OCI-LY1 (cell line): ENCODE data around the gene HDAC9.

Source experiments
- H2AFZ ChIP-seq: fragments of 200-600 bp; sonication (generic), shearing (Covaris generic); 2 replicates; pipeline ENCODE4 v1.6.0; 2014; ENCODE audit warnings: antibody characterized with exemption, mild to moderate bottlenecking, low read length
- H3F3A ChIP-seq: fragments of 200-600 bp; sonication (generic), shearing (Covaris generic); 2 replicates; pipeline ENCODE4 v1.6.0; 2014; ENCODE audit warnings: mild to moderate bottlenecking, antibody characterized with exemption, low read length, moderate library complexity; ENCODE audit not compliant: insufficient read depth
- H3K27ac ChIP-seq: fragments of 200-600 bp; sonication (generic); 2 replicates; pipeline ENCODE4 v1.5.1; 2014; ENCODE audit warnings: low read length, mixed run types, mild to moderate bottlenecking, low read depth; ENCODE audit not compliant: poor library complexity, severe bottlenecking
- H3K27me3 ChIP-seq: fragments of 200-600 bp; sonication (generic); 2 replicates; pipeline ENCODE4 v1.6.0; 2014; ENCODE audit warnings: antibody characterized with exemption, mild to moderate bottlenecking, low read length, moderate library complexity; ENCODE audit not compliant: insufficient read depth
- H3K36me3 ChIP-seq: fragments of 200-600 bp; sonication (generic); 2 replicates; pipeline ENCODE4 v1.6.1; 2014; ENCODE audit warnings: mild to moderate bottlenecking, antibody characterized with exemption, low read length, moderate library complexity, mixed read lengths; ENCODE audit not compliant: insufficient read depth
- H3K4me1 ChIP-seq: fragments of 200-600 bp; sonication (generic); 2 replicates; pipeline ENCODE4 v1.5.1; 2014; ENCODE audit warnings: mild to moderate bottlenecking, low read length, moderate library complexity; ENCODE audit not compliant: insufficient read depth, severe bottlenecking
- H3K4me2 ChIP-seq: fragments of 200-600 bp; sonication (generic), shearing (Covaris generic); 2 replicates; pipeline ENCODE4 v1.6.1; 2014; ENCODE audit warnings: low read length
- H3K4me3 ChIP-seq: fragments of 200-600 bp; sonication (generic); 2 replicates; pipeline ENCODE4 v1.5.1; 2014; ENCODE audit warnings: low read length, low read depth, mild to moderate bottlenecking, mixed read lengths; ENCODE audit not compliant: poor library complexity, severe bottlenecking
- H3K79me2 ChIP-seq: fragments of 200-600 bp; shearing (Covaris generic); 2 replicates; pipeline ENCODE4 v1.6.1; 2016; ENCODE audit warnings: mixed run types, low read length, mixed read lengths; ENCODE audit not compliant: insufficient read depth
- H3K9ac ChIP-seq: fragments of 200-600 bp; sonication (generic), shearing (Covaris generic); 2 replicates; pipeline ENCODE4 v1.6.1; 2014; ENCODE audit warnings: mild to moderate bottlenecking, low read length, mixed read lengths
- H3K9me2 ChIP-seq: fragments of 200-600 bp; sonication (generic), shearing (Covaris generic); 2 replicates; pipeline ENCODE4 v1.6.1; 2014; ENCODE audit warnings: low read depth, mild to moderate bottlenecking, low read length, mixed read lengths
- H3K9me3 ChIP-seq: fragments of 200-600 bp; shearing (Covaris generic); 2 replicates; pipeline ENCODE4 v1.6.1; 2014; ENCODE audit warnings: low read length, mixed read lengths
- H4K20me1 ChIP-seq: fragments of 200-600 bp; sonication (generic), shearing (Covaris generic); 2 replicates; pipeline ENCODE4 v1.6.0; 2016; ENCODE audit warnings: mild to moderate bottlenecking, low read length; ENCODE audit not compliant: insufficient read depth
- EZH2 ChIP-seq: fragments of 200-600 bp; sonication (generic), shearing (Covaris generic); IDR thresholded peaks from 2 replicates; pipeline ENCODE4 v1.8.0; 2017; ENCODE audit warnings: borderline replicate concordance, mixed run types, mild to moderate bottlenecking, antibody characterized with exemption, low read length, moderate library complexity, mixed read lengths
- TF ChIP-seq, protein P1 (sequence below): fragments of 200-600 bp; sonication (generic), shearing (Covaris generic); IDR thresholded peaks from 2 replicates; pipeline ENCODE4 v1.5.1; 2017; ENCODE audit warnings: mild to moderate bottlenecking, antibody characterized with exemption, low read length, moderate library complexity, mixed read lengths

Gene HDAC9

GRCh38 chr7:18889436-18889835 lies 393.9 kb downstream of the HDAC9 start:
- H3K27me3 ChIP-seq: no peaks in the 10 kb centered on the region
- H3K36me3 ChIP-seq: no peaks in the 10 kb centered on the region
- no peaks in the 10 kb centered on the region for H3K9me3 ChIP-seq
- no peak overlapping the region for H3K9ac ChIP-seq
- no peak overlapping the region for H2AFZ ChIP-seq
- no peak overlapping the region for H3K4me2 ChIP-seq
- no peak overlapping the region for H3K27ac ChIP-seq
- no peak overlapping the region for H3K4me3 ChIP-seq
- no peaks in the 10 kb centered on the region for H3K9me2 ChIP-seq
- H4K20me1 ChIP-seq: no peaks in the 10 kb centered on the region
- no peaks in the 10 kb centered on the region for H3K79me2 ChIP-seq
- no peaks in the 10 kb centered on the region for H3K4me1 ChIP-seq
- TF ChIP-seq, protein P1, sequence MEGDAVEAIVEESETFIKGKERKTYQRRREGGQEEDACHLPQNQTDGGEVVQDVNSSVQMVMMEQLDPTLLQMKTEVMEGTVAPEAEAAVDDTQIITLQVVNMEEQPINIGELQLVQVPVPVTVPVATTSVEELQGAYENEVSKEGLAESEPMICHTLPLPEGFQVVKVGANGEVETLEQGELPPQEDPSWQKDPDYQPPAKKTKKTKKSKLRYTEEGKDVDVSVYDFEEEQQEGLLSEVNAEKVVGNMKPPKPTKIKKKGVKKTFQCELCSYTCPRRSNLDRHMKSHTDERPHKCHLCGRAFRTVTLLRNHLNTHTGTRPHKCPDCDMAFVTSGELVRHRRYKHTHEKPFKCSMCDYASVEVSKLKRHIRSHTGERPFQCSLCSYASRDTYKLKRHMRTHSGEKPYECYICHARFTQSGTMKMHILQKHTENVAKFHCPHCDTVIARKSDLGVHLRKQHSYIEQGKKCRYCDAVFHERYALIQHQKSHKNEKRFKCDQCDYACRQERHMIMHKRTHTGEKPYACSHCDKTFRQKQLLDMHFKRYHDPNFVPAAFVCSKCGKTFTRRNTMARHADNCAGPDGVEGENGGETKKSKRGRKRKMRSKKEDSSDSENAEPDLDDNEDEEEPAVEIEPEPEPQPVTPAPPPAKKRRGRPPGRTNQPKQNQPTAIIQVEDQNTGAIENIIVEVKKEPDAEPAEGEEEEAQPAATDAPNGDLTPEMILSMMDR: no peak
- no peak for TF ChIP-seq EZH2
- H3F3A ChIP-seq: no peaks in the 10 kb centered on the region

DNA sequence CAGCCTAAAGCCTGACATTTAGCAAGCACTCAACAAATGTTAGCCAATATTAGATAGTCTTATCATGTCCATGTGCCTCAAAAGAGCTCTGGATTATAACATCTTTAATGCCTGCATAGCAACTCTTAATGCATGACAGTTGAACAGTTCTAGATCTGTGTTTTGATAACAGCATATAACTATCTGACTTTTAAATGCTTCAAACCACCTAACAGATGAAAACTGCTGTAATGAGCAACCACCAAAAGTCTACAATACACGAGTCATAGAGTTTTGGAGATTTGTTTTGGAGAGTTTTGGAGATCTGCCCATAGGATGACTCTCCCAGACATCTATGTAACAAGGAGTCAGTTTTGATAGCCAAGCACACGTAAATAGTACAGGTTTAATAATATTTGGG lies 394.6 kb downstream of the HDAC9 start:
- H3K27ac ChIP-seq: no peak overlapping the region
- no peaks in the 10 kb centered on the region for H3K36me3 ChIP-seq
- no peaks in the 10 kb centered on the region for H3K4me1 ChIP-seq
- no peak overlapping the region for H3K4me3 ChIP-seq
- no peaks in the 10 kb centered on the region for H3K79me2 ChIP-seq
- H2AFZ ChIP-seq: no peak overlapping the region
- H3K4me2 ChIP-seq: no peak overlapping the region
- TF ChIP-seq, protein P1: no peak
- no peak for TF ChIP-seq EZH2
- no peaks in the 10 kb centered on the region for H4K20me1 ChIP-seq
- H3F3A ChIP-seq: no peaks in the 10 kb centered on the region
- H3K9ac ChIP-seq: no peak overlapping the region
- no peaks in the 10 kb centered on the region for H3K27me3 ChIP-seq
- H3K9me3 ChIP-seq: no peaks in the 10 kb centered on the region
- no peaks in the 10 kb centered on the region for H3K9me2 ChIP-seq

DNA sequence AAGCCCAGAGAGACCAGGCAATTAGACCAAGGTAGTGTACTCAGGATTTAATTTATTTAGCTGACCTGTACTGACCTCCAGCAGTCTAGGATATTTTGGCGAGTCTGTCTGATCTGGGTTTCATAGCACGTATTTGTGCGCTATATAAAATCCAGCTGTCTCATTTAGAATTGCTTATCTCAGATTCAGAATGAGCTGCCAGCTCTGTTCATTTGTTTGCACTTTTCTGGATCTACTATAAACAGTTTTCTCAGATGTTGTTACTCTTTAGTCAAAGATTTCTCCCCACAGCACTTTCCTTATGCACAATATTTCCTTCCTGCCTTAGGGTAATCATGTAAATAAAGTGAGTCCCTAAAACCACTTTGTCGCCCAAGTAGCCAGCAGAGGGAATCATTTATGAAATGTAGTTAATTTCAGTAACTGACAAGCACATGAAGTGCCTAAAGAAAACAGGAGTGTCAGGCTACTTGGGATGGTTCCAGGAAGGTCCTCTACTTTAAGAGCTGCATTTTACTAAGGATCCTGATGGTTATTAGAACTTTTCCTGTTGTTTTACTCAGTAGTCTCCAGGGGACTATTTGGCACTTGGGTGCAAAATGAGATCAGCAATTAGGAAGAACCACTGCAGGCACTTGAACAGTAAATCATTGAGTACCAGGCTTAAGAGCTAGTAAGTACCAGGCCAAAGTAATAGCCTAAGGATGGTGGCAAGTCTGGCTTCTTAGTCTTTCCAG lies 395.5 kb downstream of the HDAC9 start:
- no peaks in the 10 kb centered on the region for H3K27me3 ChIP-seq
- H3K27ac ChIP-seq: no peak overlapping the region
- TF ChIP-seq, protein P1: no peak
- no peak for TF ChIP-seq EZH2
- H3K9me3 ChIP-seq: no peaks in the 10 kb centered on the region
- H3K4me1 ChIP-seq: no peaks in the 10 kb centered on the region
- no peak overlapping the region for H3K9ac ChIP-seq
- H3K4me3 ChIP-seq: no peak overlapping the region
- H3K79me2 ChIP-seq: no peaks in the 10 kb centered on the region
- H2AFZ ChIP-seq: no peak overlapping the region
- no peaks in the 10 kb centered on the region for H4K20me1 ChIP-seq
- H3F3A ChIP-seq: no peaks in the 10 kb centered on the region
- H3K36me3 ChIP-seq: no peaks in the 10 kb centered on the region
- H3K4me2 ChIP-seq: no peak overlapping the region
- no peaks in the 10 kb centered on the region for H3K9me2 ChIP-seq
